Measurements from ENCODE around the gene ETV6. TPM values are rescaled to one million over a fixed set of nuclear protein-coding genes. Genes with fewer than 3 reads are reported as not detected.
A peak's percentile ranks its signal among the peaks of the same experiment; 100 is the strongest.

Gene ETV6
- total RNA-seq, 2 donors from 2014 or later: 45.9 to 49.0 TPM

GRCh38 chr12:11837216-11837934 lies 187.9 kb downstream of the ETV6 start:
- H3K36me3 Mint-ChIP-seq (ENCODE audit: low read depth): peaks cover 74% of the 10 kb centered on the region
- no peaks in the 10 kb centered on the region for H3K27me3 Mint-ChIP-seq
- no peaks in the 10 kb centered on the region for H3K9me3 Mint-ChIP-seq
- peak overlapping the region; percentile 97 for H3K27ac Mint-ChIP-seq
- no peak for ATAC-seq (replicated peaks)
- peak overlapping the region; percentile 75 for H3K4me3 Mint-ChIP-seq
- H3K4me1 Mint-ChIP-seq: peaks cover 46% of the 10 kb centered on the region

GRCh38 chr12:11838403-11838802 lies 188.9 kb downstream of the ETV6 start:
- Mint-ChIP-seq H3K4me3 (no peak overlapping the region), H3K27me3 (no peaks in the 10 kb centered on the region), H3K4me1 (peaks cover 52% of the 10 kb centered on the region), H3K9me3 (no peaks in the 10 kb centered on the region), H3K27ac (peak overlapping the region; percentile 97), H3K36me3 (ENCODE audit: low read depth) (peaks cover 82% of the 10 kb centered on the region)
- ATAC-seq (replicated peaks): no peak

GRCh38 chr12:11839091-11839641 lies 189.7 kb downstream of the ETV6 start:
- no peak for ATAC-seq (replicated peaks)
- peak overlapping the region; percentile 97 for H3K27ac Mint-ChIP-seq
- no peak overlapping the region for H3K4me3 Mint-ChIP-seq
- no peaks in the 10 kb centered on the region for H3K9me3 Mint-ChIP-seq
- H3K36me3 Mint-ChIP-seq (ENCODE audit: low read depth): peaks cover 82% of the 10 kb centered on the region
- H3K4me1 Mint-ChIP-seq: peaks cover 49% of the 10 kb centered on the region
- H3K27me3 Mint-ChIP-seq: no peaks in the 10 kb centered on the region

- Mint-ChIP-seq H3K27me3 (no peaks in the 10 kb centered on the region), H3K36me3 (ENCODE audit: low read depth) (peaks cover 92% of the 10 kb centered on the region), H3K9me3 (no peaks in the 10 kb centered on the region), H3K27ac (peak overlapping the region; percentile 97), H3K4me1 (peaks cover 40% of the 10 kb centered on the region), H3K4me3 (no peak overlapping the region)
- no peak for ATAC-seq (replicated peaks)
These were observed 190.9 kb downstream of the ETV6 start for GRCh38 chr12:11840366-11840765.

- H3K36me3 Mint-ChIP-seq (ENCODE audit: low read depth): peaks cover 89% of the 10 kb centered on the region
- H3K27ac Mint-ChIP-seq: peak overlapping the region; percentile 9
- no peaks in the 10 kb centered on the region for H3K27me3 Mint-ChIP-seq
- ATAC-seq (replicated peaks): no peak
- peaks cover 20% of the 10 kb centered on the region for H3K4me1 Mint-ChIP-seq
- no peaks in the 10 kb centered on the region for H3K9me3 Mint-ChIP-seq
- no peak overlapping the region for H3K4me3 Mint-ChIP-seq
These were observed 197.0 kb downstream of the ETV6 start for GRCh38 chr12:11846488-11846887.

DNA sequence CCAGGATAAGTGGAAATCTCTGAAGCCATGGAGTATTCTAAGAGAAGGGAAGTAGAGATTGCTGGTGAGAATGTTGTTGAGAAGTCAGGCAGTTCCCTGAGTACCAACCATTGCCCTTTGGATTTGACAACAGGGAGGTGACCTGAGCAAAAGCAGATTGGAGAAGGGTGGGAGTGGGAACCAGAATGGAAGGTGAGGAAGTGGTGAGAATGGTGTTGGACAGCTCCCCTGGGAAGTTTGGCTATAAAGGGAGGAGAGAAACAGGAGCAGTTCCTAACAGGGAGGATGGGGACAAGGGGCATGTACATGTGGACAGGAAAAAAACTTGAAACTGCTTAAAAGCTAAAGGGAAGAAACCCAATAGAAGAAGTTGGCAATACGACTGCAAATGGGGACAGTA lies 198.1 kb downstream of the ETV6 start:
- Mint-ChIP-seq H3K4me3 (no peak overlapping the region), H3K27me3 (no peaks in the 10 kb centered on the region), H3K36me3 (ENCODE audit: low read depth) (peaks cover 89% of the 10 kb centered on the region), H3K4me1 (peaks cover 19% of the 10 kb centered on the region), H3K9me3 (no peaks in the 10 kb centered on the region), H3K27ac (peak overlapping the region; percentile 9)
- no peak for ATAC-seq (replicated peaks)

DNA sequence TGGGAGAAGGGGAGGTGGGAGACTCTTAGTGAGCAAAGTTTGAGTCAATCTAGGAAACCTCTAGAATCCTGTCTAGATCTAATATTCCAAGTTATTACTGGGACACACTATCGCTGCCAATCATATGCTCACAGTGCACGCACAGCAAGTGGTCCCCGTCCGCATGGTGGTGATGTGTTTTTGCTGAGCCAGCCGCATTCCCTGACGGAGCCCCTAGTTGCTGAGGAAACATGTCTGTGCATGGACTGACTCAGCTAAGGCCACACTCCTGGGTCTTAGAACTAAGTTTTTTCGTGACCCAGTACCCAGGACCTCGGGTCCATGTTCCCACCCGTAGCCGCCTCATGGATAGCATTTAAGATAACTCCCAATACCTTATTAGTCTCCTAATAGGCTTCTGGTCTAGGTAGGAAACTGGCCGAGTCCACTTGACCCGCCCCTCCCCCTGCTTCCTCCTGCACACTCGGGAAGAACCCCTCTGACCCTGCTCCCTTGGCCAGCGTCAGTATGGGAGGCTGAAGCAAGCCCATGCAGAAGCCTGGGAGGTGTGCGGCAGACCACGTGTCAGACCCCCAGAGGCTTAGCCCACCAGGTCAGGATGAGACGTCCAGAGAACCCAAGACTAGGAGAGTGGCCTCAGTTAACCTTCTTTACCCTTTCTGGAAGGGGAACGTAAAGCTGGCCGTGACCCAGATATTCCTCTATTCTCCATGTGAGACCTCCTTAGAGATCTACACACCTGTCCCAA lies 200.5 kb downstream of the ETV6 start:
- Mint-ChIP-seq H3K4me3 (no peak overlapping the region), H3K9me3 (no peaks in the 10 kb centered on the region), H3K27ac (peak overlapping the region; percentile 65), H3K27me3 (no peaks in the 10 kb centered on the region), H3K36me3 (ENCODE audit: low read depth) (peaks cover 91% of the 10 kb centered on the region), H3K4me1 (peaks cover 13% of the 10 kb centered on the region)
- no peak for ATAC-seq (replicated peaks)

- Mint-ChIP-seq H3K27ac (peak overlapping the region; percentile 67), H3K36me3 (ENCODE audit: low read depth) (peaks cover 91% of the 10 kb centered on the region), H3K27me3 (no peaks in the 10 kb centered on the region), H3K4me3 (no peak overlapping the region), H3K4me1 (peaks cover 15% of the 10 kb centered on the region), H3K9me3 (no peaks in the 10 kb centered on the region)
- no peak for ATAC-seq (replicated peaks)
These were observed 203.7 kb downstream of the ETV6 start for GRCh38 chr12:11853126-11853525.

DNA sequence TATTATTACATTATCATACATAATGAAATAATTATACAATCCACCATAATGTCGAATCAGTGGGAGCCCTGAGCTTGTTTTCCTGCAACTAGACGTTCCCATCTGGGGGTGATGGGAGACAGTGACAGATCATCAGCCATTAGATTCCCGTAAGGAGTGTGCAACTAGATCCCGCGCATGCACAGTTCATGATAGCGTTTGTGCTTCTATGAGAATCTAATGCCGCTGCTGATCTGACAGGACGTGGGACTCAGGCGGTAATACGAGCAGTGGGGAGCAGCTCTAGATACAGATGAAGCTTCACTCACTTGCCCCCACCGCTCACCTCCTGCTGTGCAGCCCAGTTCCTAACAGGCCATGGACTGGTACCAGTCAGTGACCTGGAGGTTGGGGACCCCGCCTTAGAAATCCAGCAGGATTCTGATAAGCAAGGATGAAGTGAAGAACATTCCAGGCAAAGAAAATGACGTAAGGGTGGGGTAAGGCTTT lies 204.6 kb downstream of the ETV6 start:
- no peak for ATAC-seq (replicated peaks)
- H3K36me3 Mint-ChIP-seq (ENCODE audit: low read depth): peaks cover 95% of the 10 kb centered on the region
- peaks cover 20% of the 10 kb centered on the region for H3K4me1 Mint-ChIP-seq
- no peaks in the 10 kb centered on the region for H3K9me3 Mint-ChIP-seq
- no peaks in the 10 kb centered on the region for H3K27me3 Mint-ChIP-seq
- H3K27ac Mint-ChIP-seq: peak overlapping the region; percentile 36
- H3K4me3 Mint-ChIP-seq: no peak overlapping the region

DNA sequence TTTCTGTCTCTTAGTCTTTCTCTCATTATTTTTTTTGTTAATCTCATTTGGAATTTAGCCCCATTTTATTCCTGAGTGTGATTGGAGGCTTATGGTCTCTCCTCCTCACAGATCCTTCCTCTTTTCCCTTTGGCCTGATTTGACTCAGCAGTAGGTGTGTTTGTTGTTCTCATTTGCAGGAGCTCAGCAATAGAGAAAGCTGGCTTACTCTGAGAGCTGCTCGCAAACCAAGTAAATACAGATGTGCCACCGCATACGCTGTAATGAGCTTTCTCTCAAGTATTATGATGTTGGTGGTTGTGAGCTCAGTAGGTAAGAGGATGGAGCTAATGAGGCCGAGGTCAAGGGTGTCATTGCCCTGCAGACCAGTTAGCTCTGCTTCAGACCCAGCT lies 206.5 kb downstream of the ETV6 start:
- Mint-ChIP-seq H3K4me3 (no peak overlapping the region), H3K9me3 (no peaks in the 10 kb centered on the region), H3K27me3 (no peaks in the 10 kb centered on the region), H3K36me3 (ENCODE audit: low read depth) (peaks cover 99% of the 10 kb centered on the region), H3K27ac (peak overlapping the region; percentile 53), H3K4me1 (peaks cover 37% of the 10 kb centered on the region)
- ATAC-seq (replicated peaks): no peak

- Mint-ChIP-seq H3K36me3 (ENCODE audit: low read depth) (peaks cover 100% of the 10 kb centered on the region), H3K27ac (peak overlapping the region; percentile 53), H3K27me3 (no peaks in the 10 kb centered on the region), H3K4me1 (peaks cover 37% of the 10 kb centered on the region), H3K9me3 (no peaks in the 10 kb centered on the region), H3K4me3 (no peak overlapping the region)
- no peak for ATAC-seq (replicated peaks)
These were observed 207.5 kb downstream of the ETV6 start for GRCh38 chr12:11856971-11857370.

DNA sequence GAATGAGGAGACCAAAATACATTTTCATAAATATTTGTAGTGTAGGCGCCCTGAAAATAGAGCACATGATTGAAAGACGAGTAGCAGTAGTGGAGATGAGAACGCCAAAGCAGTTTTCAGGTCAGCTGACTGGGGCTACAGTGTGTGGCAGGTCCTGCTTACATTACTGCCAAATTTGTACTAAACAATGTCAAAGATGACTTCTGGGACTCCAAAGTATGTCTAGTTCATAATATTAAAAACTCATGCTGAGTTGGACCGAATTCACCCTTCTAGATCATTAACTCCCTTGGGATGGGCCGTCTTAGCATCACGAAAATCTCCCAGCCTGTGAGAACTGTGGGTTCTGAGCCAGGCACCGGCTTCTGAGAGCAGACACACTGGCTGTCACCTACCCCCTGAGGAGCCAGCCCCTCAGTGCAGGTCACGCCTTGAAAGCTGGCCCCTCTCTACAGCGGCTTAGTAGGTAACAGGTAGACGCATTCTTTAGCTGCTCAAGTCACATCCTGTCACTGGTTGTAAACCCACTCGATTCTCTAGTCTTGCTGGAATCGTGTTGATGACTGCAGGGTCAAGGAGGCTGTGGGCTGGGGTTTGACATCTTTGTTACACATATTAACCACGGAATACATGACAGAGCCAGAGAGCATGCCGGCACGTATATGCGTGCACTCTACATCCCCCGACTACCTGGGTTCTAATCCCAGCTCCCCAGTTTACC lies 210.4 kb downstream of the ETV6 start:
- peak overlapping the region; percentile 82 for H3K27ac Mint-ChIP-seq
- peaks cover 47% of the 10 kb centered on the region for H3K4me1 Mint-ChIP-seq
- peak overlapping the region; percentile 38 for H3K4me3 Mint-ChIP-seq
- ATAC-seq (replicated peaks): peak; percentile 76
- peaks cover 100% of the 10 kb centered on the region for H3K36me3 Mint-ChIP-seq (ENCODE audit: low read depth)
- no peaks in the 10 kb centered on the region for H3K27me3 Mint-ChIP-seq
- no peaks in the 10 kb centered on the region for H3K9me3 Mint-ChIP-seq

DNA sequence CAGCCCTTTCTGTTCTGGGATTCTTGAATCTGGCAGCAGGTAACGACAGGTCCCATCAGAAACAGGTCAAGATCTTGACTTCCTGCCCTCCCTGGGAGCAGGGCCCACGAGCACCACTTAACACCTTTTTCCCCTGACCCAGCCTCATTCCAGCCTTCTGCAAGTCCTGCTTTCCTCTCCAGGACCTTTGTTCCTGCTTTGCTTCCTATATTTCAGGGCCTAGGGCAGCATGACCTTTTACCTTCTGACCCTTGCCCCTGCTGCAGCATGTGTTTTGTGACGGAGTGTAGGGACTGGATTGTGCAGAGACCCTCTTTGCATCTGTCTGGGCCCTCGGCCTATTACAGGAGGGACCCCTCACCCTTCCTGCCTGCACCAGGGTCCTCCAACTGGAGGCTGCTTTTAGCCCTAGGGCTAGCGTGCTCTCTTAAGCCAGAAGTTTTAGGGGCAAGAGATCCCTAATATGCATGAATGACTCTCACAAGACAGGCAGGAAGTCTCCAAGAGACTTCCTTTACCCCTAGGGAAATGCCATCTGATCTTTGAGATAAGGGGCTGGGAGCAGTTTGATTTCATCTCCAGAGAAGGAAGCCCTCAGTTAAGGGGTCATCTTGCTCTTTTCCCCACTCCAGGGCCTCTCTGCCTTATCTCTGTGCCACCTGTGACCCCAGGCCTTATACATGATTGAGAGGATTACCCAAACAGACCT lies 211.8 kb downstream of the ETV6 start:
- no peak for ATAC-seq (replicated peaks)
- peaks cover 100% of the 10 kb centered on the region for H3K36me3 Mint-ChIP-seq (ENCODE audit: low read depth)
- H3K4me3 Mint-ChIP-seq: peak overlapping the region; percentile 38
- peaks cover 41% of the 10 kb centered on the region for H3K4me1 Mint-ChIP-seq
- peak overlapping the region; percentile 82 for H3K27ac Mint-ChIP-seq
- no peaks in the 10 kb centered on the region for H3K27me3 Mint-ChIP-seq
- peaks cover 5% of the 10 kb centered on the region for H3K9me3 Mint-ChIP-seq
